HG02840 (cell line): ENCODE data around the gene PLPP7.
"Not testable (repeated sequence)": the region's sequence is repeated elsewhere in the genome, so short reads cannot be mapped to it uniquely, and the experiment has no call there.

Experiments used
- ATAC-seq: cut with Tn5 transposase; IDR thresholded peaks from one replicate; pipeline ENCODE4 v1.9.1; 2021; ENCODE audit warnings: mild to moderate bottlenecking, moderate library complexity, moderate number of reproducible peaks; ENCODE audit not compliant: unreplicated experiment, low FRiP score

PLPP7 gene

DNA sequence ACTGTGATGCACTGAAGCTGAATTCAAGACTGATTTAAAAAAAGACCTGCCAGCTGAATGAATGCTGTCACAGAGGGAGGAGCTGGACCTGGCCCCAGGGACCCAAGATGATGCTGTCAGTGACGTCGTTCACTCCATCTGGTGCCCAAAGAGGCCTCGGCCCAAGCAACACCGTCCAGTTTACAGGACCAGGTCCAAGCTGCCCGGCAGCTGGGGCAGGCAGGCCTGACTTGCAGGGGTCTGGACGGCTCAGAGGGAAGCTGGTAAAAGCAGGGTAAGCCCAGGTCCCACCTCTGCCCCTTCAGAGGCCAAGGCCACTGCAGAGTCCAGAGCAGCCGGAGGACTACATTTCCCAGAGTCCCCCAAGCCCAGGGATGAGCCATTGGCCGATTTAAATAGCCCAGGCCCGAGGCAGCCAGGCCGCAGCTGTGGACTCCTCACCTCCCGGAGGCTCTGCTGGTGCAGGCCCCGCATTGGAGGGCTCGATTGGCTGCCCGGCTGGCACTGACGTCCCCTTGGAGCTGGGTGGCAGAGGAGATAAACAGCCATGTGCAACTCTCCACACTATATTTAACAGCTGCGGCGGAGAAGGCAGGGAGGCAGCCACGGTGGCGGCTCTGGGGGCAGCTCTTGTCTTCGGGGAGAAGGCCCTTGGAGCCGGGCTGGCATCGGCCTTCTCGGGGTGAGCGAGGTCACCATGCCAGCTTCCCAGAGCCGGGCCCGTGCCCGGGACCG lies at the start of gene PLPP7:
Gene PLPP7 (plus strand): TSS at position 423 of the 735 bp plus-strand sequence. CDS start 275 bp downstream, at position 698.
- no peak for ATAC-seq

DNA sequence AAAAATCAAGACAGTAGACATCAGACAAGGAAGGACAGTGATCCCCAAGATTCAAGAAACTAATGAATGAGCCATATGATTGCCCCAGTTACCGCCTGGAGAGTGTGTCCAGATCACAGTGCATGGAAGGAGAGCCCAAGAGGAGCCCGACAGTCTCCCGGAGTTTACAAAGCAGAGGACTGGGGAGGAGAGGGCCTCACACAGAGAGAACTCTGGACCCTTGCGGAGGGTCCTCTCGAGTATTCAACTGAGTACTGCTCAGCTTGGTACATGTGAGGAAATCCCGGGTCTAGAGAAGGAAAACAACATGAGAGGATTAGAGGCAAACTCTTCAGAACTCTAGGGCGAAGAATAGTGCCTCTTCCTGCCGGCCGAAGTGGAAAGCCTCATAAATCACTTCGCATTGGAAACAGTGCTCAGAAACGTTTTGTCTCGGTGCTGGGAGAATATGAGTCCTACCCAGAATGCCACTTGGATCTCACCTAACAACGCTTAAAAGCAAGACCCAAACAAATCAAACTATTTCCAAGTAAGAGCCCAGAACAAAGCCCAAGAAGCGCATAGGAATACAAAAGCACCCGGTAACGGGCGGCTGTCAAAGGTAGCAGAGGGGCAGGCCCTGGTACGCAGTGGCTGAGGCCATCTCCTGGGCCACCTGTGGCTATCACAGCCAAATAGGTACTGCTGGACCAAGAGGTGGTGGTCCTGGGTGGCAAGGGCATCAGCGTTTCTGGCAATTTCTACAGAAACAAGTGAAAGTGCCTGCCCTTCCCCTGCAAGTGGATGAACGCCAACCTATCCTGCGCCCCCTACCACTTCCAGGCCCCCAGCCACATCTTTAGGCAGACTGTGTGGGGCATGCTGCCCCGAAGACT lies 49.2 kb upstream of the PLPP7 start:
- no peak for ATAC-seq

DNA sequence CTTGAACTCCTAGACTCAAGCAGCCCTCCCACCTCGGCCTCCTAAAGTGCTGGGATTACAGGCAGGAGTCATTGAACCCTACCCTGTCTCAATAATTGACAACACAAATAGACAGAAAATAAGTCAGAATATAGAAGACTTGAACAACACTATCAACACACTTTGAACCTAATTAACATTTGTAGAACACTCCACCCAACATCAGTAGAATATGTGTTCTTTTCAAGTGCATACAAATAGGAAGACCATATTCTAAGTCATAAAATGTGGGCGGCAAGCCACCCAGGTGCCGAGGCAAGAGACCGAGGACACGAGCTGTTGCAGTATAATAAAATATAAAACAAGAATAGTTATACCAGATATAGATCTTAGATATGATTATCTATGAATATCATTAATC lies 45.2 kb upstream of the PLPP7 start:
- not testable (repeated sequence) for ATAC-seq

DNA sequence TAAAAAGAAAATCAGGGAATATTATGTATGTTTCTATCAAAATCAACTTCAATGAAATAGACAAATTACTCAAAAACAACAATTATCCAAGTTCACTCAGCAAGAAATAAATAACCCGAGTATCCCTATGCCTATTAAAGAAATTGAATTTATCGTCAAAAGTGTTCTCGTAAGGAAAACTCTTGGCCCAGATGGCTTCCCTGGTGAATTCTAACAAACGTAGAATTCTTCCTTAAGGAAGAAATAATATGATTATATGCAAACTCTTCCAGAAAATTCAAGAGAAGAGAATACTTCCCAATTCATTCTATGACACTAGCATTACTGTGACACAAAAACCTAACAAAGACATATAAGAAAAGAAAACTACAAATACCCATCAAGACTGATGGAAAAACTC lies 42.9 kb upstream of the PLPP7 start:
- ATAC-seq, result no peak

DNA sequence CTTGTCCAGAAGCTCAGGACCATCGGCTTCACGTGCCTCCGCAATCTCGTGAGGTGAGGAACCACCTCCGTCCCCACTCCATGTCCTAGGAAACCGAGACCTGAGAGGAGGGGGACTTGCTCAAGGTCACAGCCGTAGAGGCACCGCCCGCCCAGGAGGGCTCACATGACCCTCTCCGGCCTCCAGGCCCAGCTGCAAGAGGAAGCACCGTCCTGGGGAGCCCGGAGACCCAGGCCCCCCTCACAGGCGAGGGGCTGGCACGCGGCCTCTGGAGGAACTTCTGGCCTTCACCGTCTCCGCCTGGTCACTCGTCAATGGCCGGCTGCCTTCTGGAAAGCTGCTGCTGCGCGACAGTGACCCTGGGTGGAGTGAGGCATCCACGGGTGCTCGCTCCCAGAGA lies 37.4 kb upstream of the PLPP7 start:
- no peak for ATAC-seq

DNA sequence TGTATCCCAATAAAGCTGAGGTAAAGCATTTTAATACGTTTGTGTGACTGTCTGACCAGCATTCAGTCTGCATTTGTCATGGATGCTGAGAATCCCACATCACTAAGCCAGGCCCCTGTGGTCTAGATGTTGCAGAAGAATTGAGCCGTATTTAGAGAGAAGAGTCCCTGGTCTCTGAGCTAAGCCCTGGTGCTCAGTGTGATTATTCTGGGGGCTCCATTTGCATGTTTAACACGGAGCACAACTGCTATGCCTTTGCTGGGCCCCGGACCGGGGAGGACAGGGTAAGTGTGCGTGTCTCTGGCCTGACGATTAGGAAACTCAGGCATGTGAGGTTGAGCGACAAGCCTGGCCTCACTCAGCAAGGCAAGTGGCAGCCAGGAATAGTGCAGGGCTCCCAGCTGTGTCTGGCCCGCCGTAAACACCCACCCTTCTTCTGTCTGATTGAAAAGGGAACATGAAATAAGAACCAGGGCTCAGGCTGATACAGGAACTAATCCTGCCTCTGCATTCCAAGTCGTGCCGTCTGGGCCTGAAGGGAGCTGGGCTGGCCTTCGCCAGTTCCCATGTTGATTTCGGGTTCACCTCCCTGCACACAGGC lies 35.5 kb upstream of the PLPP7 start:
- no peak for ATAC-seq

DNA sequence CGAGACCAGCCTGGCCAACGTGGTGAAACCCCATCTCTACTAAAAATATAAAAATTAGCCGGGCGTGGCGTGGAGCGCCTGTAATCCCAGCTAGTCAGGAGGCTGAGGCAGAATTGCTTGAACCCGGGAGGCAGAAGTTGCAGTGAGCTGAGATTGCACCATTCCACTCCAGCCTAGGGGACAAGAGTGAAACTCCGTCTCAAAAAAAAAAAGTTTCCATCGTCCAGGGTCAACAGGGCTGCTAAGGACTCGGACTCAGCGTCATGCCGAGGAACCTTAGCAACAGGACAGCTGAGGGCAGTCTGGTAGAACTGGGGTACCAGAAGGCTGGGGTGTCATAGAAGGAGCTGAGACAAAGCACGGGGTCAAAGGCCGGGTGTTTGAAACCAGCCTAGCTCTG lies 34.9 kb upstream of the PLPP7 start:
- no peak for ATAC-seq

DNA sequence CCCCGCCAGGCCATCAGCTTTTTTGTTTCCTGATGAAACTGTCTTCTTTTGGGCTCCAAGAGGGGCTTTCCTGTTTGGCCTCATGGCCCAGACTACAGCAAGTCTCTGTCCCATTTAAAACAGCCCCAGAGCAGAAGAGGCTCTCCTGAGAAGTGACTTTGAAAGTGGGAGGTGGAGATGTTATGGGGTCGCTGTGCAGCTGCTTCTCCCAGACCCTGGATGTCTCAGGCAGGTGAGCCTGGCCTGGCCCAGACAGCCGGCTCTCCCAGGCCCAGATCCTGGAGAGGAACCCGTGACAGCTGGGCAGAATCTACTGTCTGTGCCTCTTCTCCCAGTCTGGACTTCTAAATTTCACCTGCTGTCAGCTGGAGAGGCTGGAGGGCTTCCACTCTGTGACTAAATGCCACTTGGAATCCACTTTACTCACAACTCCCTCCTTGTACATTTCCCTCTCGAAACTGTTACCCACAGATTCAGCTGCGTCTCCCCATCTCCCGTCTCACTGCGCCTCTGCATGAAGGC lies 33.8 kb upstream of the PLPP7 start:
- ATAC-seq, result no peak

DNA sequence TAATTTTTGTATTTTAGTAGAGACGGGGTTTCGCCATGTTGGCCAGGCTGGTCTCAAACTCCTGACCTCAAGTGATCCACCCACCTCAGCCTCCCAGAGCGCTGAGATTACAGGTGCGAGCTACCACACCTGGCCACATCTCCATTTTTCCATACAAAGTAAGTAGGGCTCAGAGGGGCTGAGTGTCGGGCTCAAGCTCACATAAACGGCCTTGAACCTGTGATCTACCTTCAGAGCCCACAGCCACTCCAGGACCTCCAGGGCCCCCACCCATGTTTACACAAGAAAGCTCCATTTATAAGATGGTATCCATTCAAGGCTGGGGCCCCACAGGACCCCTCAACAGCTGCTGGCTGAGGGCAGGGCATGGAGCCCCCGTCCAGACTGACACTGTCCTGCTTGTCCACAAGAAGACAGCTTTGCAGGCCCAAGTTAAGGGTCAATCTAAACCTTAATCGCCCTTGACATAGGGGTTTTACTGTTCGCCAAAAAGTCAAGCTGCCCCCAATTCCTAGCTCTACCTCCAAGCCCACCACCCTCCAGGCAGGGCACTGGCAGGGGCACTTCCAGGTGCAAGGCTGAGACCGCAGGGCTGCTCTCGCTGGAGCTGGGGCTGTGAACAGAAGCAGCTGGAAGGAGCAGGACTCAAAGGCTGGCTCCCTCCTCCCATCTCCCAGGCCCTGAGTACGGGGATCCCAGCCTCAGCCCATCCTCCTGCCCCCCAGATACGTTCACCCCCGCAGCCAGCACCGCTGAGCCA lies 32.1 kb upstream of the PLPP7 start:
- no peak for ATAC-seq

DNA sequence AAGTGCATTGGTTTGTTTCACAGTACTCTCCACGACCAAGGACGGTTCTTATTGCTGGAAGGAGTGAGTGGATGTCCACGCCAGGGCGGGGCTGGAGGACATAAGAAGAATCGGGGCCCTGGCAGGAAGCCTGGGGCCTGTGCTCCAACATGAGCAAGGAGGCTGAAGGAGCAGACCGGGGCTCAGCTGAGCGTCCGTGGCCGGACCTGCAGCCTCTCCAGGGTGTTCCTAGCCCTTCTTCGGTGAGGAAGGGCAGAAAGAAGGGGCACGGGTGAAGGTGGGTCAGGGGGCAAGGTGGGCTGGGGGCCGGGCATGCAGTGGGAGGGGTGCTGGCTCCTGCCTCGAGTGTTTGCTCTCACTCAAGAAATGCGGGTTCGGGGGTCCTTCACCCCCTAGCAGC lies 31.3 kb upstream of the PLPP7 start:
- no peak for ATAC-seq

DNA sequence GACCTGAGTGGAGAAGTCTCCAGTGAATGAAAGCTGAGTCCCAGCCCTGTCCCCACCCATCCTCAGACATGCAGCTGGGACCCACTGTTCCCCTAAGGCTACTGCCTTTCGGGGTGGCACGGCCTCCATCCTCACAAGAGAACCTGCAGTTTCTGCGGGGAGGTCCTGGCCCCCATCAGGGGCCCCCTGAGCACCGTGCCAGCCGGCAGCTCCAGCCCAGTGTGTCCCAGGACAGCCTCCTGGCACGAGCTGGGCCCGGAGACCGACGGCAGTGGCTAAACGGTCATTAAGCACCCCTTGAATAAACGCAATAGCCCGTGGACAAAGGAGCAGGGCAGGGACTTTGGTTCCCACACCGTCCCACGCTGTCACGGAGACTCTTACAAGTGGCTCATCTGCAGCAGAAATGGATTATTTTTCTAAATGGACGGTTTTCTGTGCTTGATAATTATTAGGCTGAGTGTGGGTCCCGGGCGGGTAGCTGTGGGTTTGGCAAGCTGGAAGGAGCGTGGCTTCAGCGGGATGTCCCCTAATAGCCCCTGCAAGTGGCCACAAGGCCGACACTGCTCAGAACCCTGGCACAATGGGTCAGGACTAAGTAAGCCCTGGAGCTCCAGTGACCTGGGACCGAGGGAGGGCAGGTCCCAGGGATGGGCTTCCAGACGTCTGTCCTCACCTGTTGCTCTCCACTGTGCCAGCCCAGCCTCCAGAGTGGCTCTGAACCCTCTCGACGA lies 30.7 kb upstream of the PLPP7 start:
- ATAC-seq, result no peak

DNA sequence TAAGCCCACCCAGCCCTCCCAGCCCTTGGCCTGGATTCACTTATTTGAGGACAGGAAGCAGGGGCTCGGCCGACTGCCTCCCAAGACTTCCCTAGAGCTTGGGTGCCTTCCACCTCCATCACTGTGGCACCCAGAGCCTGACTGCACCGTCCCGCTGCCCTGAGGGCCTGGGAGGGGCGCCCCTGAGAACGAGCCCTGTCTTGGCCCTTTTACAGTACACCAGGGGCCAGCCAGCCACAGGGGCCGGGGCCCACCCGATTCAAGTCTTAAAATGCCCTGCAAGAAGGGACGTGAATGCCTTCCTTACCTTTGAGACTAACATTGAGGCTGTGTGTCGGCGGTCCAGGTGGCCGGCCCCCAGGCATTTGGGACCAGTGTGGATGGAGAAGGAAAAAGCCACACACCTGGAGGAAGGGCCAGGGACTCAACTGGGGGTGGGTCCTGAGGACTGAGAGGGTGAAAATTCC lies 30.1 kb upstream of the PLPP7 start:
- no peak for ATAC-seq

DNA sequence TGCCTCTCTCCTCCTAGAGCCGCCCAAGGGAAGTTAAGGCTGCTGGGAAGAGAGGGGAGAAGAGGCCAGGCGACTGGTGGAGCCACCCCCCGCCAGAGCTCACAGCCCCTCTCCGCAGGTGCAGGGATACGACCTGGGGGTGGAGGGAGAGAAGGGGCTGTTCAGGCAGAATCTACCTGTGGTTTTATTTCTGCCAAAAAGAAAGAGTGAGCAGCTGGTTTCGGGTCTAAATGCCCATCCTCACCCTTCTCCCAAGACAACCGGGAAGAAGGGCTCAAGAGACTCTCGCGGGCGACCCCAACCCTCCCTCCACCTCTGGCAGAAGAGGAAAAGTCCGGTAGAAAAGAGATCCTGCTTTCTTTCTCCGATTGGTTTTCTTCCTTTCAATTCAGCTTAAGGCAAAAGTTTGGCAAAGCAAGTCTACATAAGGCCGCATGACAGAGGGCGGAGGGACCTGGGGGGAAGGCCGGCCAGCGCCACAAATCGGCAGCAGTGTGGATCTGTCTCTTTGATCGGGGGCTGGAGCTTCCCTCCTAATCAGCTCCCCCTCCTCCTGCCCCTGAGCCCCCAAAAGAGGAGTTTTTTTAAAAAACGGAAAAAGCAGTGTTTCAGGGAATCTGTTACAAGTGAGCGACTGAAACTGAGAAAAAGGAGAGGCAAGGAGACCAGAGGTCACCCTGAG lies 29.5 kb upstream of the PLPP7 start:
- ATAC-seq, result no peak

DNA sequence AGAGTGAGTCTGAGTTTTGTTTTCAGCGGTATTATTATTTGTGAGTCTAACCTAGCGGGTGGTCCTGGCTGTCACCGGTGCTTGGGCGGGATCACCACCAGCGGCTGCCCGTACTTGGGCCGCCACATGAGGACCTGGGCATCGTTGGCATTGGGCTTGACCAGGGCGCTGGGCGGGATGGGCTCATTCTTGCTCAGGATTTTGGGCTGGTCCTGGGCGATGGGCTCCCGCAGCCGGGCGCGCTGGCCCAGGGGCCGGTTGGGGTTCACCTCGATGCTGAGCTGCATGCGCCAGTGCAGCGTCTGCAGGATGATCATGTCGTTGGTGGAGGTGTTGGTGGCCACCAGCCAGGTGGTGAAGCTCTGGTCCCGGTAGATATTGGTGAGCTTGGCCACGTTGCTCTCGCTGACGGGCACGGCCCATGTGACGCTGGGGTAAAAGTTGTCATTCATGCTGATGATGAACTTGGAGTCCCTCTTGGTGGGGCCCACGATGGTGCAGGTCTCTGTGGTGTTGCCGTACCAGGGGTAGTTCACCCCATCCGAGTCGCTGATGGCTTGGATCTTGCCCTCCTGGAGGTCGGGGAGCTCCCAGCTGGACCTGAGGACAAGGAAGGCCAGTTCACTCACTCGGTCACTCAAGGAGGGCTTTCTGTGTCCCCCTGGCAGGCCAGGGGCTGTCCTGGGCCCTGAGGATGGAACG lies 28.6 kb upstream of the PLPP7 start:
- no peak for ATAC-seq

DNA sequence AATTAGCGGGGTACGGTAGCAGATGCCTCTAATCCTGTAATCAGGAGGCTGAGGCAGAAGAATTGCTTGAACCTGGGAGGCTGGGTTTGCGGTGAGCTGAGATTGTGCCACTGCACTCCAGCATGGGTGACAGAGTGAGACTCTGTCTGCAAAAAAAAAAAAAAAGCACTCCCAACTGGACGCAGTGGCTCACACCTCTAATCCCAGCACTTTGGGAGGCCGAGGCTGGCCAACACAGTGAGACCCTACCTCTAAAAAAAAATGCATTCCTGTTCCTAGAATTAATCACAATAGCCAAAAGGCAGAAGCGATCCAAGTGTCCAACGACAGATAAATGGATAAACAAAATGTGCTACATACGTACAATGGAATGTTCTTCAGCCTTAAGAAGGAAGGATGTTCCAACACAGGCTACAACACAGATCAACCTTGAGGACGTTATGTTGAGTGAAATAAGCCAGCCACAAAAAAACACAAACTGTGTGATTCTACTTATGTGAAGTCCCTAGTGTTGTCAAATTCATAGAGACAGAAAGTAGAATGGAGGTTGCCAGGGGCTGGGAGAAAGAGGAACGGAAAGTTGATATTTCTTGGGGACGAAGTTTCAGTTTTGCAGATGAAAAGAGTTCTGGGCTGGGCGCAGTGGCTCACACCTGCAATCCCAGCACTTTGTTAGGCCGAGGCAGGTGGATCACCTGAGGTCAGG lies 27.0 kb upstream of the PLPP7 start:
- ATAC-seq, result no peak

DNA sequence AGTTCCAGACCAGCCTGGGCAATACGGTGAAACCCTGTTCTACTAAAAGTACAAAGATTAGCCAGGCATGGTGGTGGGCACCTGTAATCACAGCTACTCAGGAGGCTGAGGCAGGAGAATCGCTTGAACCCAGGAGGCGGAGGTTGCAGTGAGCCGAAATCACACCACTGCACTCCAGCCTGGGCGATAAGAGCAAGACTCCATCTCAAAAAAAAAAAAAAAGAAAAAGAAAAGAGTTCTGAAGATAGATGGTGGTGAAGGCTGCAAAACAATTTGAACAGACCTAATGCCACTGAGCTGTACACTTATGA lies 26.5 kb upstream of the PLPP7 start:
- not testable (repeated sequence) for ATAC-seq

DNA sequence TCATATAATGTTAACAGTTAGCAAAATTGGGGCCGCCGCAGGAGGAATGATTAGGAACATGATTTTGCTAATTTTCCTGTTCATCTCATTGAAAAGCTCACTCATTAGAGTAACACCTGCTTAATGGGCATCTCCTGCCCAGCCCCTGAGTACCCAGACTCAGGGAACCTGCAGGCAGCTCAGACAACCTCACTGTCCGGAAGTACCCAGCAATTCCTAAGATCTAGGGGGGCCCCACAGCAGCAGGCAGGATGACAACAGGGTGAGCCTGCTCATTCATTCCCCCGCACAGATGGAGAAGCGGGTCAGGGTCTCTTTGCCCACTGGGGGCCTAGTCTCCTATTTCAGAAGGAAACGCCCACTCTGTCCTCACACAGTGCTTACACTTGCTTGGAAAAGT lies 25.8 kb upstream of the PLPP7 start:
- ATAC-seq, result no peak

DNA sequence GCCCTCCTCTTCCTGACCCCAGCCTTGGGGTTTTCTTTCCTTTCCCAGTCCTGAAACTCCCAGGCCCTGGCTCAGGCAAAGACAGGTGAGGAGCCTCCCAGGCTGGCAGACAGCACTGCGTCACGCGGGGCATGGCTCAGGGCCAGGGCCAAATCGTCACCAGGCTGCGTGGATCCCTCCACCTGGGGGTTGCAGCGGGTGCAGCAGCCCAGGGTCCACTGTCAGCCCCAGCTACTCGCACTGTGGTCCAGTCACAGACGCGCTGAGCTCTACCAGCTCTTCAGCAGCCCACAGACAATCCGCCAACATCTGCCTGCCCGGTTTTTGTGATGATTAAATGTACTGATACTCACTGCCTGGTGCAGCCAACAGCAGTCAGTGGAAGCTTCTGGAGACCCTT lies 25.3 kb upstream of the PLPP7 start:
- ATAC-seq, result no peak
